Liver (tissue), 3 donors: ENCODE results near the gene KIF21A.

Experiments
- CTCF ChIP-seq: fragments of 150-350 bp; IDR thresholded peaks from 2 replicates; pipeline ENCODE4 v1.5.1; 2017; ENCODE audit warnings: improper control_type of control experiment, low read depth, low read length; ENCODE audit not compliant: missing input control
- FOXA1 ChIP-seq: IDR thresholded peaks from 2 replicates; pipeline ENCODE4 v1.6.1; 2016; ENCODE audit warnings: antibody characterized with exemption
- FOXA2 ChIP-seq: IDR thresholded peaks from 2 replicates; pipeline ENCODE4 v1.6.1; 2016; ENCODE audit warnings: antibody characterized with exemption
- GABPA ChIP-seq, 2 donors: IDR thresholded peaks in 1 of 2; conservative IDR thresholded peaks in 1 of 2; 2 replicates each; pipeline ENCODE4 v1.6.1; 2016; ENCODE audit warnings: antibody characterized with exemption in 2 of 2, mild to moderate bottlenecking in 1 of 2, moderate library complexity in 1 of 2
- JUND ChIP-seq, 2 donors: IDR thresholded peaks; 2 replicates each; pipeline ENCODE4 v1.6.1; 2016; ENCODE audit warnings: antibody characterized with exemption in 2 of 2
- RAD21 ChIP-seq, 2 donors: IDR thresholded peaks; 2 replicates each; pipeline ENCODE4 v1.6.1; 2016; ENCODE audit warnings: antibody characterized with exemption in 2 of 2, mild to moderate bottlenecking in 2 of 2
- REST ChIP-seq: IDR thresholded peaks from 2 replicates; pipeline ENCODE4 v1.6.1; 2016; ENCODE audit warnings: antibody characterized with exemption, mild to moderate bottlenecking
- SP1 ChIP-seq: IDR thresholded peaks from 2 replicates; pipeline ENCODE4 v1.6.1; 2018; ENCODE audit warnings: antibody characterized with exemption, mild to moderate bottlenecking
- TAF1 ChIP-seq: conservative IDR thresholded peaks from 2 replicates; pipeline ENCODE4 v1.6.1; 2016; ENCODE audit warnings: antibody characterized with exemption, mild to moderate bottlenecking
- YY1 ChIP-seq: IDR thresholded peaks from 2 replicates; pipeline ENCODE4 v1.6.1; 2016; ENCODE audit warnings: antibody characterized with exemption, mild to moderate bottlenecking
- ZBTB33 ChIP-seq: IDR thresholded peaks from 2 replicates; pipeline ENCODE4 v1.6.1; 2016; ENCODE audit warnings: antibody characterized with exemption
- donor health status: healthy.
- donor health status: healthy.

- TF ChIP-seq CTCF (no peak), TAF1 (no peak), GABPA (IDR thresholded peaks at IDR 0.05 in 1 of 2, conservative IDR thresholded peaks at IDR 0.05 in 1 of 2) (no peak), RAD21 (IDR thresholded peaks at IDR 0.05) (no peak), FOXA2 (no peak), SP1 (no peak), FOXA1 (no peak), ZBTB33 (no peak), JUND (IDR thresholded peaks at IDR 0.05) (no peak), REST (no peak), YY1 (no peak)
Observed at GRCh38 chr12:39343665-39344064, 99.3 kb downstream of the KIF21A start.
